Measurements from ENCODE around the gene LRP1B. TPM values are rescaled to one million over a fixed set of nuclear protein-coding genes. Genes with fewer than 3 reads are reported as not detected.

The LRP1B gene
- total RNA-seq, 1 donor from 2014 or later: 0.25 TPM

GRCh38 chr2:142119347-142119746, 11.5 kb downstream of the LRP1B start:
- Mint-ChIP-seq H3K4me1 (ENCODE audit: low read depth) (peaks cover 5% of the 10 kb centered on the region), H3K36me3 (ENCODE audit: low read depth) (no peaks in the 10 kb centered on the region), H3K4me3 (ENCODE audit: unreplicated experiment) (no peak overlapping the region), H3K9me3 (ENCODE audit: low read depth) (no peaks in the 10 kb centered on the region), H3K27me3 (ENCODE audit: low read depth) (no peaks in the 10 kb centered on the region), H3K27ac (ENCODE audit: unreplicated experiment) (no peak overlapping the region)
- DNase-seq (ENCODE audit: low spot score): no peak
- TF ChIP-seq CTCF (IDR thresholded peaks at IDR 0.05): no peak

DNA sequence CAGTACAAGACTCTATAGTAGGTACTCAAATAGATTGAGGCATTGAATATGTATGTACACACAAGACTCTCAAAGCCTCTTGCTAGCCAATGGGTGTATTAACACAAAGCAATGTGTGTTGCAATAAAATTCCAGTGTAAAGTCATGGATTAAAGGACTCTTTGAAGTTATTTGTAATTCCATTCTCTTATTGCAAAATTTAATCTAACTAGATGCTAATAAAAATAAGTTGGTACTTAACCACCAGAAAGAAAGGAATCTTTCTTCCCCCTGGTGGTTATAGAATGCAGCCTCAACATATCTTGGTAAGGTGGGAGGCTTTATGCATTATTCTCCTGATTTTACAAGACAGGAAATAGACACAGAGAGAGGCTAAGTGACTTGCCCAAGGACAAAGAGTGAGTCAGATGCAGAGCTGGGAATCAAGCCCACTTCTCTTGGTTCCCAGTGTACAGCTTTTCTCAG, 18.0 kb downstream of the LRP1B start:
- Mint-ChIP-seq H3K27me3 (ENCODE audit: low read depth) (no peaks in the 10 kb centered on the region), H3K4me3 (ENCODE audit: unreplicated experiment) (no peak overlapping the region), H3K4me1 (ENCODE audit: low read depth) (peaks cover 9% of the 10 kb centered on the region), H3K9me3 (ENCODE audit: low read depth) (no peaks in the 10 kb centered on the region), H3K36me3 (ENCODE audit: low read depth) (no peaks in the 10 kb centered on the region), H3K27ac (ENCODE audit: unreplicated experiment) (no peak overlapping the region)
- DNase-seq (ENCODE audit: low spot score): no peak
- TF ChIP-seq CTCF (IDR thresholded peaks at IDR 0.05): peak; percentile 76

GRCh38 chr2:142104134-142104758, 26.6 kb downstream of the LRP1B start:
- Mint-ChIP-seq H3K36me3 (ENCODE audit: low read depth) (no peaks in the 10 kb centered on the region), H3K27me3 (ENCODE audit: low read depth) (no peaks in the 10 kb centered on the region), H3K9me3 (ENCODE audit: low read depth) (no peaks in the 10 kb centered on the region), H3K27ac (ENCODE audit: unreplicated experiment) (no peak overlapping the region), H3K4me1 (ENCODE audit: low read depth) (no peaks in the 10 kb centered on the region), H3K4me3 (ENCODE audit: unreplicated experiment) (no peak overlapping the region)
- DNase-seq (ENCODE audit: low spot score): no peak
- TF ChIP-seq CTCF (IDR thresholded peaks at IDR 0.05): no peak

- DNase-seq (ENCODE audit: low spot score): no peak
- Mint-ChIP-seq H3K36me3 (ENCODE audit: low read depth) (no peaks in the 10 kb centered on the region), H3K4me1 (ENCODE audit: low read depth) (no peaks in the 10 kb centered on the region)
Measured at GRCh38 chr2:142100970-142101369, 29.8 kb downstream of the LRP1B start.

More at GRCh38 chr2:142100970-142101369, 29.8 kb downstream of the LRP1B start:
- Mint-ChIP-seq H3K9me3 (ENCODE audit: low read depth) (no peaks in the 10 kb centered on the region), H3K27ac (ENCODE audit: unreplicated experiment) (no peak overlapping the region), H3K27me3 (ENCODE audit: low read depth) (no peaks in the 10 kb centered on the region), H3K4me3 (ENCODE audit: unreplicated experiment) (no peak overlapping the region)
- TF ChIP-seq CTCF (IDR thresholded peaks at IDR 0.05): no peak
